ENCODE results near the gene DRC1. TPM values are rescaled to one million over a fixed set of nuclear protein-coding genes. Genes with fewer than 3 reads are reported as not detected.

The DRC1 gene
- total RNA-seq, 4 donors from 2014 or later = not detected

DNA sequence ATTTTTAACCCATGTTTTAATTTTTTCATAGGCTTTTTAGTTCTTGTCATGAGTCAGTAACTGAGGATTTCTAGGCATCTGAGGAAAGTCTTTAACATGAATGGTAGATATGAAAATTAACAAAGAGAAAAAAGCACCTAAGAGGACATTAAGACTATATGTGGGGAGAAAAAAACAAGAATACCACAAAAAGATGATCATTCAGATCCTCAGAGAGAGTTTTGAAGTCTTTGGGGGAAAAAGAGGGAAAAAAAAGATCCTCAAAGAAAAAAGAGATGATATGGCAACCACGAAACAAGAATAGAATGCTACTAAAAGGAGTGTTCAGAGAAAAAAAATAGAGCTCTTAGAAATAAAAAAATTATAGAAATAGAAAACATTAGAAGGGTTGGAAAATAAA is 8.1 kb downstream of the DRC1 start:
- no peak for DNase-seq (ENCODE audit: low spot score in 2 of 2)
- TF ChIP-seq POLR2A (IDR thresholded peaks at IDR 0.05) = no peak
- TF ChIP-seq, protein P1, sequence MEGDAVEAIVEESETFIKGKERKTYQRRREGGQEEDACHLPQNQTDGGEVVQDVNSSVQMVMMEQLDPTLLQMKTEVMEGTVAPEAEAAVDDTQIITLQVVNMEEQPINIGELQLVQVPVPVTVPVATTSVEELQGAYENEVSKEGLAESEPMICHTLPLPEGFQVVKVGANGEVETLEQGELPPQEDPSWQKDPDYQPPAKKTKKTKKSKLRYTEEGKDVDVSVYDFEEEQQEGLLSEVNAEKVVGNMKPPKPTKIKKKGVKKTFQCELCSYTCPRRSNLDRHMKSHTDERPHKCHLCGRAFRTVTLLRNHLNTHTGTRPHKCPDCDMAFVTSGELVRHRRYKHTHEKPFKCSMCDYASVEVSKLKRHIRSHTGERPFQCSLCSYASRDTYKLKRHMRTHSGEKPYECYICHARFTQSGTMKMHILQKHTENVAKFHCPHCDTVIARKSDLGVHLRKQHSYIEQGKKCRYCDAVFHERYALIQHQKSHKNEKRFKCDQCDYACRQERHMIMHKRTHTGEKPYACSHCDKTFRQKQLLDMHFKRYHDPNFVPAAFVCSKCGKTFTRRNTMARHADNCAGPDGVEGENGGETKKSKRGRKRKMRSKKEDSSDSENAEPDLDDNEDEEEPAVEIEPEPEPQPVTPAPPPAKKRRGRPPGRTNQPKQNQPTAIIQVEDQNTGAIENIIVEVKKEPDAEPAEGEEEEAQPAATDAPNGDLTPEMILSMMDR (IDR thresholded peaks at IDR 0.05) = no peak
- WGBS, 2 donors = 76 to 94% methylated on average over 1 of the region's 1 CpG
- H3K4me3 ChIP-seq (ENCODE audit: low read depth, poor library complexity, severe bottlenecking) = no peak overlapping the region
- intact Hi-C loops (cut with DNase I; ENCODE audit: low total_unique reads) = no loop called here

DNA sequence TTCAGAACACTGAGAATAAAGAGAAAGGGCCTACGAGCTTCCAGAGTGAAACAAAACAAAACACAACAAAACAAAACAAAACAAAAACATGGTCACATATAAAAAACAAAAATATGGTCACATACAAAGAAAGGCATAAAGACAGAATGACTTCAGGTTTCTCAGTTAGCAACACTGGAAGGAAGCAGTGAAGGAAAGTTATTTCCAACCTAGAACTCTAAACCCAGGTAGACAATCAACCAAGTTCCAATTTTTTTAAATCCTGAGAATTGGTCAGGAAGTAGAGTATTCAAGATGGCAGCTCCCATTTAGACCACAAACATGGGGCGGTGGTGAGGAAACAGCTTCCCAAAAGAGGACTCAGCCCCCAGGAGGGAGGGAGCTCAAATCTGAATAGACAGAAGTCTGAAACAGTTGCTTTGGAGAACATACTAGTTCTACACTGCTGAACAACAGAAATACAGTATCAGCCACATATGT is 9.1 kb downstream of the DRC1 start:
- DNase-seq (ENCODE audit: low spot score in 2 of 2) = no peak
- no peak overlapping the region for H3K4me3 ChIP-seq (ENCODE audit: low read depth, poor library complexity, severe bottlenecking)
- 90 to 92% methylated on average over 2 of the region's 2 CpGs for WGBS, 2 donors
- intact Hi-C loops (cut with DNase I; ENCODE audit: low total_unique reads) = no loop called here
- no peak for TF ChIP-seq POLR2A (IDR thresholded peaks at IDR 0.05)
- TF ChIP-seq, protein P1 (IDR thresholded peaks at IDR 0.05) = no peak

DNA sequence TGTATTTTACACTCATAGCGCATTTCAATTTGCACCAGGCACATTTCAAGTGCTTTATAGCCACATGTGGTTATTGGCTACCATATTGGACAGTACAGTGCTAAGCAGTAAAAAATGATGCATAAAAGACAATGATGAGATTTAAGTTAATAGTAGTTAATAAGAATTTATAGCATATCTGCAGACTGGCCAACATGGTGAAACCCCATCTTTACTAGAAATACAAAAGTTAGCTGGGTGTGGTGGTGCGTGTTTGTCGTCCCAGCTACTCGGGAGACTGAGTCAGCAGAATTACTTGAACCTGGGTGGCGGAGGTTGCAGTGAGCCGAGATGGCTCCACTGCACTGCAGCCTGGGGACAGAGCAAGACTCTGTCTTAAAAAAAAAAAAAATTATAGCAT is 9.7 kb downstream of the DRC1 start:
- TF ChIP-seq POLR2A (IDR thresholded peaks at IDR 0.05) = no peak
- TF ChIP-seq, protein P1 (IDR thresholded peaks at IDR 0.05) = no peak
- intact Hi-C loops (cut with DNase I; ENCODE audit: low total_unique reads) = no loop called here
- WGBS, 2 donors = 88 to 94% methylated on average over 6 of the region's 6 CpGs
- no peak for DNase-seq (ENCODE audit: low spot score in 2 of 2)
- no peak overlapping the region for H3K4me3 ChIP-seq (ENCODE audit: low read depth, poor library complexity, severe bottlenecking)

GRCh38 chr2:26412091-26412673 is 10.5 kb downstream of the DRC1 start:
- 70 to 75% methylated on average over 10 of the region's 10 CpGs for WGBS, 2 donors
- no peak overlapping the region for H3K4me3 ChIP-seq (ENCODE audit: low read depth, poor library complexity, severe bottlenecking)
- TF ChIP-seq POLR2A (IDR thresholded peaks at IDR 0.05) = no peak
- TF ChIP-seq, protein P1 (IDR thresholded peaks at IDR 0.05) = no peak

DNA sequence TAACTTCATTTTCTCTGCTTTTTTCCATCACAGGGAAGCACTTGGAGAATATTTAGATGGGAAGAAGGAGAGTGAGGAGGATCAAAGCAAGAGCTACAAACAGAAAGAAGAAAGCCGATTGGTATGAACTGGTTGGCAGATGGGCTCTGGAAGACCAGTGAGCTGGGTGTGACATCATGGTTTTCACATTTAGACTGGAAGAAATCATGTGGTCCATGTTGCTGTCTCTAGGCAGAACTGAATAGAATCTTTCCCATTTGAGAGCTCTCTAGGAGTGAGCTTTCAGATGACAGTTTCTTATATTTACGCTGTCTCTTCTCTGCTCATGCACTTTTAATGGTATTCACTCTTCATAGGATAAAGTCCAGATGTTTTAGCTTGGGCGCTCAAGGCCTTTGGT is 12.6 kb downstream of the DRC1 start:
- no peak overlapping the region for H3K4me3 ChIP-seq (ENCODE audit: low read depth, poor library complexity, severe bottlenecking)
- 80 to 88% methylated on average over 3 of the region's 3 CpGs for WGBS, 2 donors
- intact Hi-C loops (cut with DNase I; ENCODE audit: low total_unique reads) = no loop called here
- TF ChIP-seq POLR2A (IDR thresholded peaks at IDR 0.05) = no peak
- TF ChIP-seq, protein P1 (IDR thresholded peaks at IDR 0.05) = no peak
- no peak for DNase-seq (ENCODE audit: low spot score in 2 of 2)

More at GRCh38 chr2:26412091-26412673, 10.5 kb downstream of the DRC1 start:
- no peak for DNase-seq (ENCODE audit: low spot score in 2 of 2)
- intact Hi-C loops (cut with DNase I; ENCODE audit: low total_unique reads) = no loop called here

GRCh38 chr2:26421961-26422360 is 20.2 kb downstream of the DRC1 start:
- 82 to 89% methylated on average over 5 of the region's 5 CpGs for WGBS, 2 donors
- H3K4me3 ChIP-seq (ENCODE audit: low read depth, poor library complexity, severe bottlenecking) = no peak overlapping the region
- intact Hi-C loops (cut with DNase I; ENCODE audit: low total_unique reads) = no loop called here
- DNase-seq (ENCODE audit: low spot score in 2 of 2) = no peak
- TF ChIP-seq, protein P1 (IDR thresholded peaks at IDR 0.05) = no peak
- no peak for TF ChIP-seq POLR2A (IDR thresholded peaks at IDR 0.05)

Measured in lower leg skin (tissue), 4 donors.